Mononuclear cell (primary cell): ENCODE measurements around the gene MRAP. TPM values are rescaled to one million over a fixed set of nuclear protein-coding genes. Genes with fewer than 3 reads are reported as not detected.

Experiments
- H3K27me3 ChIP-seq: 2 replicates; pipeline ENCODE4 v1.6.0; 2011; ENCODE audit warnings: low read length, control low read depth; ENCODE audit not compliant: insufficient read depth
- H3K4me1 ChIP-seq: 2 replicates; pipeline ENCODE4 v1.5.1; 2011; ENCODE audit warnings: mild to moderate bottlenecking, low read length, control low read depth; ENCODE audit not compliant: insufficient read depth
- H3K4me3 ChIP-seq: 2 replicates; pipeline ENCODE4 v1.5.1; 2011; ENCODE audit warnings: mild to moderate bottlenecking, low read length, moderate library complexity
- H3K9me3 ChIP-seq: 2 replicates; pipeline ENCODE4 v1.5.1; 2011; ENCODE audit warnings: low read depth, mild to moderate bottlenecking, control low read depth, low read length
- total RNA-seq: library from RNA; depleted of rRNA; stranded (reverse); fragments of >200 nt; gene quantifications from one replicate; pipeline ENCODE4 v1.2.3, GENCODE V29; 2012

Gene MRAP
- total RNA-seq, 1 donor, result not detected

DNA sequence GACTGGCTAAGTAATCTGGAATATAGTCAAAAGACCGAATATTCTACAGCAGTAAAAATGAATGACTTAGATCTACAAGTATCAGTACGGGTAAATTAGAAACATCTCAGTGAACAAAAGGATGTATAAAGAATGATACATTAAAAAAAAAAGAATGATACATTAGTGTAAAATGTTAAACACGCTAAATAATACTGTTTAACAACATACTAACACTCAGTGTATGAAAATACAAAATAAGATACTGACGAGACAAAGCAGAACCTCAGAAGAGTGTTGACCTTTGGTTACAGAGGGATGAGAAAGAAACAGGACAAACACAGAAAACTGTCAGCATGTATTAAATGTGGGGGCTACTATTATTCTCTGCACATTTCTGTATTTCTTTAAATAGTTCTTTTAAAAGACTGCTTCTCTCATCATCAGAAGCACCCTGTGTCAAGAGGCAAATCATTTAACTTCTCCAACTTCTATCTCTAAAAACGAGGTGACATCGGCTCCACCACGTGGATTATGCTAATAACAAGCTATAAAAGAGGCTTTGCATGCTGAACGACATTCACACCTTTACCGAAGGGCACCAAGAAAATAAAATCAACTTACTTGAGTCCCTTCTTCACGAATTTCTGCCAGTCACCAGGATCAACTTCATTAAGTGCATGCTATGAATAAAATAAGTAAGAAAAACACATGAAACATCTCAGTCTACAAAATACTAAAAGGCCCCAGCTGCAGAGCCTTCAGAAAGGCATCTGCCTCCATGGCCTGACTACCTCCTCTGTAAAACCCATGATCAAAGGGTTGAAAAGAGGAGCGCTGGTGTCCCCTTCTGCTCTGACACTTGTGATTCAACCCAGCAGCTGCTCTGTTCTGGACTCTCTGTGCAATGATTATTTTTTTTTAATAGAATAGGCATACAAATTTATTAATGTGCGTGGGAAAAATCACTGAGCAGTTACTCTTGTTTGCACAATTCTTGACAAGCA, 42.5 kb downstream of the MRAP start:
- no peaks in the 10 kb centered on the region for H3K9me3 ChIP-seq
- no peaks in the 10 kb centered on the region for H3K27me3 ChIP-seq
- no peak overlapping the region for H3K4me3 ChIP-seq
- H3K4me1 ChIP-seq, result no peaks in the 10 kb centered on the region

DNA sequence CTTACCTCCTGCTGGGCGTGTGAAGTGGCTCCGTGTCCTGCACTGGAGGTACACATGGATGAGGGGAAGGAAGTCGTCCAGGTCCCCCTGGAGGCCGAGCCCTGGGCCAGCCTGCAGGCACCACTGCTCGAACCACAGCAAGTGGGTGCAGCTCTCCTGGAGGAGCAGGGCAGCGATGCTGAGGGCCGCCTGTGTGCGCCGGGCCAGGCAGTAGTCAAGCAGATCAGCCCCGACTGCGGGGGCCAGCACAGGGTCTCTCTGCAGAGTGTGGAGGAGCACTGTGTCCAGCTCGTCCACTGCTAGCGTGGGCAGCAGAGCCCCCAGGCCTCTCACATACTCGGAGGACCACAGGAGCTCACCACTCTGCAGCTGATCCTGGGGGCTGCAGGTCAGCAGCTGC, 48.3 kb downstream of the MRAP start:
- Histone ChIP-seq H3K4me3 (no peak overlapping the region), H3K9me3 (no peaks in the 10 kb centered on the region), H3K27me3 (no peaks in the 10 kb centered on the region), H3K4me1 (no peaks in the 10 kb centered on the region)

DNA sequence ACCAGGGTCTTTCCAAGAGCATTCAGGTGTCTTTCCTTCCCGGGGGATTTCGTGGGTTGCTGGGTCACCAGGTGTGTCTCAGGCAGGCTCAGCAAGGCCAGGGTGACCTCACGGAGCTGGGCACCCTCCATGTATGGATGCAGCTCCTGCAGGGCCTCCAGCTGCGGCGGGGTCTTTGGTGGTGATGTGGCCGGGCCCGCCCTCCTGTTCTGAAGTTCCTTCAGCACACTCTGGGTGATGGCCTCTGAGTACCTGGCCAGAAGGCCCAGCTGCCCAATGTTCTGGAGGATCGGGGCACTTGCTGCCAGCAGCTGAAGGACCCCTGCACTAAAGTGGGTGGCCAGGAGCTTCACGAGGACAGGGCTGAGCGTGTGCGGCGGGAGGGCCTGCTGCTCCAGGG, 48.7 kb downstream of the MRAP start:
- no peaks in the 10 kb centered on the region for H3K4me1 ChIP-seq
- no peaks in the 10 kb centered on the region for H3K27me3 ChIP-seq
- H3K9me3 ChIP-seq, result no peaks in the 10 kb centered on the region
- H3K4me3 ChIP-seq, result no peak overlapping the region

DNA sequence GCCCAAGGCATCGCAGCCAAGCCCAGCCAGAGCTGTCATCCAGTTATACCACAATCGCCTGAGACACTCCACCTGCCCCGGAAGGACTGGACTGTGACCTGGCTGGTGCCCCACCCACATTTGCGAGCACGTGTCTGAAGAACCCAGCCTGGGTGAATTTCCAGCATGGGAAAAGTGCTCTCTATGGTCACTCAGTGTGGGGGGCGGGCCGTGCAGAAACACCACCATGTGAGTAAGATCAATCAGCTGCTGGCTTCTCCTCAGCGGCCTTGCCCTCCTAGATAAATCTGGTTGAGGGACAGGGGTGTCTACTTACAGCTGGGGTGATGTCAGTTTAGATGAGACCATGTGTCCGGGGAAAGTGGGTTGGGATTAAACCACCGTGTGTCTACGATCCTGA, 49.3 kb downstream of the MRAP start:
- Histone ChIP-seq H3K27me3 (no peaks in the 10 kb centered on the region), H3K4me1 (no peaks in the 10 kb centered on the region), H3K4me3 (no peak overlapping the region), H3K9me3 (no peaks in the 10 kb centered on the region)

DNA sequence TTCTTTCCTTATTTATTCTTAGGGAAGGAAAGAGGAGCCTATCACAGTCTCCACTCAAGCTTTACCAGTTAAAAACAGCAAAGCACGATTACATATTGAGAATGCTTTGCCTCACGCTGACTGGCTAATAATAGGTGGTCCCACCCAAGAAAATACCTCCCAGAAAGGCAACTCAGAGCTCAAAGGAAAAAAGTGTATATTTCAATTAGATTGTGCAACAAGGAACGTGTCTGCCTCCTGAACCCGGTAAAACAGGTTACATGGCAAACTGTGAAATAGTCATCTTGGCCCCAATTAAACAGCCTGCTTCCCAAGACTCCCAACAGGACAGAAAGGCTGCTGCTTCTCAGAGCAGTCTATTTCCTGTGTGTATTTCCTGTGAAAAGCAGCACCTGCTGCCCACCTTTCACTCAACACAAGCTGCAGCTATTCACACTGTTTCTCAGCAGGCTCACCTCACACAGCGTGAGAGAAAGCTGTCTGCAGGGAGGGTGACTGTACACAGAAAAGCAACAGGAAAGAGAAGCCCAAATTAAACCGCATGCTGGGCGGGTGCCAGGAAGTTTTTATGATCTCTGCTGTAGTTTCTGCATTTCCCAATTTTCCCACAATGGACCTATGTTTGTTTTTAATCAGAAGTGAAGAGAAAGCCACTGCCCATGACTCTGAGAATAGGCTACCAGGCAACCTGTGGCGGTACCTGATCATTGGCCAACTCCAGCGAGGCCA, 50.1 kb downstream of the MRAP start:
- Histone ChIP-seq H3K27me3 (no peaks in the 10 kb centered on the region), H3K9me3 (no peaks in the 10 kb centered on the region), H3K4me1 (no peaks in the 10 kb centered on the region), H3K4me3 (no peak overlapping the region)

DNA sequence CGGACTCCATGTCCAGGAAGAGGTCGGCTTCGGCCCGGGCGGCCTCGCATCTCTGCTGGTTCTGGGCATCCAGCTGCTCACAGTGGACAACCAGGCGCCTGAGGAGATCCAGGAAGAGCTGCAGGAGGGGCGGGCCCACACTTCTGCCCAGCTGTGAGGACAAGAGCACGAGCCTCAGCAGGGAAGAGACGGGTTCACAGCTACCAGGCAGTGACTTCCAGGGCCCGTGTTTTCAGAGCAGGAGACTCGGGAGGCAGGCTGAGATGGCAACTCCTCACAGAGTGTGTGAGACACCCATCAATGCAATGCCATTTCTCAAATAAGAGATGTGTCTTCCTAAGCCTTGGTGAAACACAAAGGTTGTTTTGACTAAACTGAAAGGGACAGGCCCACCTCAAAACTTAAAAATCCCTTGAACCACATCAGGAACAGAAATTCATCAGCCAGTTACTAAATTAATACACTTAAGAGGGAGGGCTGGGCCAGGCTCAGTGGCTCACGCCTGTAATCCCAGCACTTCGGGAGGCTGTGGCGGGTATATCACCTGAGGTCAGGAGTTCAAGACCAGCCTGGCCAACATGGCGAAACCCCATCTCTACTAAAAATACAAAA, 50.8 kb downstream of the MRAP start:
- Histone ChIP-seq H3K9me3 (no peaks in the 10 kb centered on the region), H3K4me3 (no peak overlapping the region), H3K4me1 (no peaks in the 10 kb centered on the region), H3K27me3 (no peaks in the 10 kb centered on the region)

DNA sequence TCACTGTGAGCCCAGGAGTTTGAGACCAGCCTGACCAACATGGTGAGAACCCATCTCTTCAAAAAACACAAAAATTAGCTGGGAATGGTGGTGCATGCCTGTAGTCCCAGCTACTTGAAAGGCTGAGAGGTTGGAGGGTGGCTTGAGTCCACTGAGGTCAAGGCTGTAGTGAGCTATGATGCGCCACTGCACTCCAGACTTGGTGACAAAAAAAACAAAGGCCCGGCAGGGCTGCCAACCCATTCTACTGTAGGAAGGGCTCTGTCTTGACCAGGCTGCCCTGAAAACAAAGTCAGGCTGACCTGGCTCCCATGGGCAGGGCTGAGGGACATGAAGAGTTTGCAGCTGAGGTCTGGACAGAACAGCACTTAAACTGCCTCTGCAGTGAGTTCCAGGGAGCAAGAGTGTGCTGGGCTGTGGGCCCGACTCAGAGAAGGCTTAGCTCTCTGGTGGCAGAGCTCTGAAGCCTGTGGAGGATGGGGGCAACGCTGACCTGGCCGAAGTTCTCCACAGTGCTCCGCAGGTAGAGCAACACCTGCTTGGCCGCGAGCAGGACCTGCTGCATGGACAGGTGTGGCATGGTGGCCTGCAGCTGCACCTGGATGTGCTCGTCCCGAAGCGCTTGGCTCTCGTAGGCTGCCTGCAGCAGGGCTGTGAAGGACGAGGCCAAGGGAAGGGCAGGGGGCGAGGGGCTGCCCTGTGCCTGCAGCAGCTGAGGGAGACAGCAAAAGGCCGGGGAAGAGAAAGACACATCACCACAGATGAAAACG, 51.7 kb downstream of the MRAP start:
- no peaks in the 10 kb centered on the region for H3K27me3 ChIP-seq
- no peaks in the 10 kb centered on the region for H3K4me1 ChIP-seq
- no peak overlapping the region for H3K4me3 ChIP-seq
- no peaks in the 10 kb centered on the region for H3K9me3 ChIP-seq

DNA sequence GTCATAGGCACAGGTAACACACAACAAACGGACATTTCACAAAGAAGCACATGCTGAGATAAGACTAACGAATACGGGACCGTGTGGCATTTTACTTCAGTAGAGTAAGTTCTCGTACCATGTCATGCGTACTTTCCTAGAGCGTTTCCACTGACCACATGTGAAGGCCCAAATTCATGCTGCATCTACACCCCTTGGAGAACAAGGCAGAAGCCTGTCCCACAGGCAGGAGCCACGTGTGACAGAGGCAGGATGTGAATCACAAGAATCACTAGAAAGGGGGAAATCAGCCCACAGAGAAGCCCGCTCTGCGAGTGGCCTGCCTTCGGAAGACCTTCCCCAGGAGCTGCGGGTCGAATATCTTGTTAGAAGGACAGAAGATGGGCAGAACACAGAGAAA, 52.3 kb downstream of the MRAP start:
- Histone ChIP-seq H3K9me3 (no peaks in the 10 kb centered on the region), H3K27me3 (no peaks in the 10 kb centered on the region)

DNA sequence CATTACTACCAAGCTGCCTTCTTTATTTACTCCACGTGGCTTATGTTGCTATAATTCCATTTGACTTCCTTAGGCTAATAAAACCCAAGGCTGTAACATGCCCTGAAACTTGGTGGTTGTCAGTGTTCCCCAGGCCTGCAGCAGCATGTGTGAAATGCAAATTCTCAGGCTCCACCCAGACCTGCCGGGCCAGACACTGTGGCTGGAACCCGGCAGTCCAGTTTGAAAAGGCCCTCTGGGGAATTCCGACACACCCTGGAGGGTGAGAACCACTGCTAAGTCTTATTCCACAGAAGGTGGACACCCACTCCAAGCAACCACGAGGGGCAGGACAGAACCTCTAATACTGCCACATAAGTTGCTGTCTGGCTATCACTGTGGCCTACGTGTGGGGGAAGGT, 52.8 kb downstream of the MRAP start:
- H3K27me3 ChIP-seq, result no peaks in the 10 kb centered on the region
- H3K9me3 ChIP-seq, result no peaks in the 10 kb centered on the region
- no peaks in the 10 kb centered on the region for H3K4me1 ChIP-seq
- no peak overlapping the region for H3K4me3 ChIP-seq

More for the DNA sequence above, 52.3 kb downstream of the MRAP start:
- H3K4me1 ChIP-seq, result no peaks in the 10 kb centered on the region
- no peak overlapping the region for H3K4me3 ChIP-seq

DNA sequence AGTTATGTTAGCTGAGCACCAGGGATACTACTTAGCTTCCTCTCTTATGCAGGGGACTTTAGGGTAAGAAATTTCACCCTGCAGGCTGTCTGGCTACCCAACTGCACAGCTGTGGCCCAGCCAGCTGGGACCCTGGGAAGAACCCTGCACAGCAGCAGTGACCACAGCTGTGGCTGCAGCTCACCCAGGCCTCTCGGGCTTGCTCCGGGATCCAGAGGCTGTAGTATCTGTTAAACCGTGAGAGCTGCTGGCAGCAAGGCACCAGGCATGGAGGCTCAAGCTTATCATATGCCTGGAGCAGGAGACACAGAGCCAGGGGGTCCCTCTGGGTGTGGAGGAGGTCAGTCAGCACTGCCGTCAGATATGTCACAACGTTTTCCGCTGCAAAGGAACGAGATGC, 53.9 kb downstream of the MRAP start:
- H3K4me3 ChIP-seq, result no peak overlapping the region
- H3K27me3 ChIP-seq, result no peaks in the 10 kb centered on the region

DNA sequence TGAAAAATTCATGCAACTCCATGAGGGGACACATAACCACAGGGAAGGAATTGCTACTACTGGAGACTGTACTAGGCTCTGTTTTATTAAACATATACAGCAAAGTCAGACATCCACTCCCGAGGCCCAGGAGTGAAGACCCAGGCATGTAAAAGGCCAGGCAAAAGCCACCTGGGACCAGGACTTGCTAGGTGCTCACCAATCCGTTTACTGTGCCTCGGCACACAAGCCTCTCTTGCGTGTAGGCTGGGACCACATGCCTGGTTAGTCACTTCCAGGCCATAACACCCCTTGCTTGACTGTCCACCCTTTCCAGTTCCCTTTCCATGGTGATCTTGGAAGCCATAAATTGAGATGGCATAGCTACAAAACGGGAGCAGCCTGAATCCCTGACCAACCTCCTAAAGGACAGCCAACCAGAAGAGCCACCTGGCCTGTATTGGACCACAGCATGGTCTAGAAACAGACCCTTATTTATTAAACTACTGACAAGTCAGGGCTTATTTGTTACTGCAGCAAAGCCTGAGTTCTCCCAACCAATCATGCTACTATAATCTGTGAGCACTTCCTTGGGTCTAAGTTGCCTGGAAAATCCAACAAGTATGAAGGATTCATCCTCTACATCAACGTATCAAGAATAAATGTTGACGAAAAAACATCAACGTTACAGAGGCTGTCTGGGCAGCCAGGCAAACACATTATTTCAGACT, 54.5 kb downstream of the MRAP start:
- H3K27me3 ChIP-seq, result no peaks in the 10 kb centered on the region
- H3K9me3 ChIP-seq, result no peaks in the 10 kb centered on the region
- H3K4me1 ChIP-seq, result no peaks in the 10 kb centered on the region
- no peak overlapping the region for H3K4me3 ChIP-seq

More for the DNA sequence above, 53.9 kb downstream of the MRAP start:
- H3K4me1 ChIP-seq, result no peaks in the 10 kb centered on the region
- no peaks in the 10 kb centered on the region for H3K9me3 ChIP-seq

DNA sequence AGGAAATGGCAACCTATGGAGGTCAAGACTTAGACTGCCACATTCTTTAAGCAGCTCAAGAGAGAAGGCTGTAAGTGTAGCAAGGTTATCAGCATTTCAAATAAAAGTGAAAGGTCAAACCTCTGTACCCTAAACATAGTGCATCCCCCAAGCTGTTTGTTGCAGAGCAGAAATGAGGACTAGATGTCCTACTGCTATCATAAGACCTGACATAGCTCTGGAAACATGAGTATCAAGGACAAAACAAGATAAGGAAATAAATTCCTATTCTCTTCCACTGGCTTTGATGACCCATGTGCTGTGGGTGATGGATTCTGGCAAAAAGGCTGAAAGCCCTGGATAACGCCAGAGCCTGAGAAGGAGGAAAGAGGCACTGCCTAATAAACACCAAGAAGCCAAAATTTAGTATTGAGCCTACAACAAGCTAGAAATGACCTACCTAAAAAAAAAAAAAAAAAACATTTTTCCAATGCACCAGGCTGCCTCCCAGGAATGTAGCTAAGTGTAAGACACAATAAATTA, 58.3 kb downstream of the MRAP start:
- Histone ChIP-seq H3K4me1 (no peaks in the 10 kb centered on the region), H3K9me3 (no peaks in the 10 kb centered on the region), H3K27me3 (no peaks in the 10 kb centered on the region), H3K4me3 (no peak overlapping the region)

DNA sequence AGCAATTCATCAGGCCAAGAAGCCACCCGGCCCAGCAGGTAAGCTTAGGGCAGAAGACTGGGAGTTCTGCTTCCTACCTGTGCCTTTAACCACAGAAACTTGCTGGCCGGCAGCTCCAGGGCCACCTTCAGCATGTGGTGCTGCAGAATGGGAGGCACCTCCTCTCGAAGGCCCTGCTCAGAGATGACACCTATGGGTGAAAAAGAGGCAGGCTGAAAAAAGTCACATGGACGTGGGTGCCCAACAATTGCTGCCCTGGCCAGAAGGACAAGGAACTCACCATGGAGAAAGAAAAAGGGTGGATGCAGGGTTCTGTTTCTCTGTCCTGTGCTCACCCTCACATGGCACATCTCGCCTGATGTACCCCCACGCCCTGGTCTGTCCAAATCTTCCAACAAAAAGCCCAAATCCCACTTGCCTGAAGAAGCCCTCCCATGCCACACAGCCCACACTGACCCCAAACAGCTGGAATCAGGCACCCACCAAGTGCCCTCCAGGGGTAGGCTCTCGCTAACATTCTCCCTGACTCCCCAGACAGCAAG, 61.1 kb downstream of the MRAP start:
- Histone ChIP-seq H3K4me3 (no peak overlapping the region), H3K27me3 (no peaks in the 10 kb centered on the region), H3K9me3 (no peaks in the 10 kb centered on the region), H3K4me1 (no peaks in the 10 kb centered on the region)
